ENCODE data around the gene VSIG8.

DNA sequence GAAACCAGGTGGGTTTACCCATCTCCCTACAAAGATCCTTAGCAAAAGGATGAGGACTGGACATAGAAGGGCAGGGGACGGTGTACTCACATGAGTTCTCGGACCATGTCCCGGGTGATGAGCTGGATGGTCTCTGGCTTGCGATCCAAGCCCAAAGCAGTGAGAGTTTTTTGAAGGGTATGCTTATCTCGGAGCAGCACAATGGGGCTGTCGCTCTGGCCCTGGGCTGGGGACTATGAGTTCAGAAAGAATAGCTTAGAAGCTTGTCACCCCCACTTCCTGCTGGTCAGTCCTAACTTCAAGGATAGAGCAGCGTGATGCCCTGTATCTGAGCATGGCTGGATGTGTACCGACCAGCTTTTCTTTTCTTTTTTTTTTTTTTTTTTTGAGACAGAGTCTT, 27.9 kb upstream of the VSIG8 start:
- TF ChIP-seq, protein P1, sequence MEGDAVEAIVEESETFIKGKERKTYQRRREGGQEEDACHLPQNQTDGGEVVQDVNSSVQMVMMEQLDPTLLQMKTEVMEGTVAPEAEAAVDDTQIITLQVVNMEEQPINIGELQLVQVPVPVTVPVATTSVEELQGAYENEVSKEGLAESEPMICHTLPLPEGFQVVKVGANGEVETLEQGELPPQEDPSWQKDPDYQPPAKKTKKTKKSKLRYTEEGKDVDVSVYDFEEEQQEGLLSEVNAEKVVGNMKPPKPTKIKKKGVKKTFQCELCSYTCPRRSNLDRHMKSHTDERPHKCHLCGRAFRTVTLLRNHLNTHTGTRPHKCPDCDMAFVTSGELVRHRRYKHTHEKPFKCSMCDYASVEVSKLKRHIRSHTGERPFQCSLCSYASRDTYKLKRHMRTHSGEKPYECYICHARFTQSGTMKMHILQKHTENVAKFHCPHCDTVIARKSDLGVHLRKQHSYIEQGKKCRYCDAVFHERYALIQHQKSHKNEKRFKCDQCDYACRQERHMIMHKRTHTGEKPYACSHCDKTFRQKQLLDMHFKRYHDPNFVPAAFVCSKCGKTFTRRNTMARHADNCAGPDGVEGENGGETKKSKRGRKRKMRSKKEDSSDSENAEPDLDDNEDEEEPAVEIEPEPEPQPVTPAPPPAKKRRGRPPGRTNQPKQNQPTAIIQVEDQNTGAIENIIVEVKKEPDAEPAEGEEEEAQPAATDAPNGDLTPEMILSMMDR (IDR thresholded peaks at IDR 0.05) = no peak
- no peak for TF ChIP-seq POLR2A (IDR thresholded peaks at IDR 0.05)
